GM13977 (cell line): Measurements from ENCODE around the gene DPF3.

Experiments
- DNase-seq: peaks from one replicate; pipeline ENCODE4 v3.0.0; 2012; ENCODE audit warnings: low spot score
- CTCF ChIP-seq: IDR thresholded peaks from 2 replicates; pipeline ENCODE4 v1.5.1; 2012; ENCODE audit warnings: mild to moderate bottlenecking, control low read depth; ENCODE audit not compliant: insufficient read depth; ENCODE audit errors: extremely low read depth, missing control alignments
- in situ Hi-C: fragments of 300-500 bp; cut with MboI; formaldehyde crosslinking; loops from one replicate; pipeline ENCODE4 v1.12.0; 2022; ENCODE audit warnings: low sequenced_read_pairs, low pct_unique_long_range_greater_than_20kb, mixed read lengths, inconsistent platforms; ENCODE audit not compliant: unreplicated experiment

The DPF3 gene

GRCh38 chr14:72836085-72836484 lies 57.8 kb downstream of the DPF3 start:
- in situ Hi-C loops, result no loop called here
- DNase-seq, result no peak
- TF ChIP-seq CTCF, result no peak

- in situ Hi-C loops, result no loop called here
- no peak for DNase-seq
- no peak for TF ChIP-seq CTCF
Observed at GRCh38 chr14:72833174-72833573, 60.7 kb downstream of the DPF3 start.

- no peak for DNase-seq
- no peak for TF ChIP-seq CTCF
- in situ Hi-C loops, result no loop called here
Observed at GRCh38 chr14:72830786-72831594, 62.9 kb downstream of the DPF3 start.

GRCh38 chr14:72830356-72830755 lies 63.5 kb downstream of the DPF3 start:
- TF ChIP-seq CTCF, result no peak
- in situ Hi-C loops, result no loop called here
- DNase-seq, result no peak

- in situ Hi-C loops, result no loop called here
- no peak for TF ChIP-seq CTCF
- no peak for DNase-seq
Observed at GRCh38 chr14:72828604-72829003, 65.3 kb downstream of the DPF3 start.

GRCh38 chr14:72826039-72826438 lies 67.9 kb downstream of the DPF3 start:
- no peak for DNase-seq
- TF ChIP-seq CTCF, result no peak
- in situ Hi-C loops, result no loop called here
